Left ventricle myocardium inferior (tissue), 1 donor: ENCODE results near the gene GALNT3. TPM values are rescaled to one million over a fixed set of nuclear protein-coding genes. Genes with fewer than 3 reads are reported as not detected.

ENCODE experiments used
- DNase-seq: peaks from one replicate; pipeline ENCODE4 v3.0.0-alpha.2; 2020
- H3K27ac ChIP-seq: fragments of 200-600 bp; replicated peaks from 2 replicates; pipeline ENCODE4 v1.8.0; 2021
- H3K27me3 ChIP-seq: fragments of 200-600 bp; 2 replicates; pipeline ENCODE4 v1.8.0; 2021; ENCODE audit warnings: low read depth
- H3K36me3 ChIP-seq: fragments of 200-600 bp; 2 replicates; pipeline ENCODE4 v1.8.0; 2021
- H3K4me1 ChIP-seq: fragments of 200-600 bp; 2 replicates; pipeline ENCODE4 v1.8.0; 2021
- H3K4me3 ChIP-seq: fragments of 200-600 bp; 2 replicates; pipeline ENCODE4 v1.8.0; 2021; ENCODE audit warnings: mild to moderate bottlenecking, moderate library complexity
- H3K9me3 ChIP-seq: fragments of 200-600 bp; replicated peaks from 2 replicates; pipeline ENCODE4 v1.8.0; 2021
- intact Hi-C: fragments of 100-400 bp; cut with micrococcal nuclease; formaldehyde crosslinking; loops from one replicate; pipeline ENCODE4 v1.11.0; 2022
- long read RNA-seq: library from polyadenylated mRNA; unstranded; transcript quantifications from one replicate; pipeline ENCODE4 v2.0.0, GENCODE V29; 2021
- total RNA-seq: library from RNA; stranded (reverse); fragmentation: NEBNext Ultra II Directional; extraction: Animal tissue kit (Norgen Biotek cat#: 25700); gene quantifications from one replicate; pipeline ENCODE4 v1.2.1, GENCODE V29; 2021
- TF ChIP-seq, protein P1 (sequence below): fragments of 200-600 bp; IDR thresholded peaks from 2 replicates; pipeline ENCODE4 v1.8.0; 2021; ENCODE audit warnings: antibody characterized with exemption, mild to moderate bottlenecking, borderline replicate concordance
- donor health status: DM: no; HTN: yes; CAD: no; lungs with severe emphysema.

Gene GALNT3
- 0.08 TPM for total RNA-seq
- long read RNA-seq = 0 reads

DNA sequence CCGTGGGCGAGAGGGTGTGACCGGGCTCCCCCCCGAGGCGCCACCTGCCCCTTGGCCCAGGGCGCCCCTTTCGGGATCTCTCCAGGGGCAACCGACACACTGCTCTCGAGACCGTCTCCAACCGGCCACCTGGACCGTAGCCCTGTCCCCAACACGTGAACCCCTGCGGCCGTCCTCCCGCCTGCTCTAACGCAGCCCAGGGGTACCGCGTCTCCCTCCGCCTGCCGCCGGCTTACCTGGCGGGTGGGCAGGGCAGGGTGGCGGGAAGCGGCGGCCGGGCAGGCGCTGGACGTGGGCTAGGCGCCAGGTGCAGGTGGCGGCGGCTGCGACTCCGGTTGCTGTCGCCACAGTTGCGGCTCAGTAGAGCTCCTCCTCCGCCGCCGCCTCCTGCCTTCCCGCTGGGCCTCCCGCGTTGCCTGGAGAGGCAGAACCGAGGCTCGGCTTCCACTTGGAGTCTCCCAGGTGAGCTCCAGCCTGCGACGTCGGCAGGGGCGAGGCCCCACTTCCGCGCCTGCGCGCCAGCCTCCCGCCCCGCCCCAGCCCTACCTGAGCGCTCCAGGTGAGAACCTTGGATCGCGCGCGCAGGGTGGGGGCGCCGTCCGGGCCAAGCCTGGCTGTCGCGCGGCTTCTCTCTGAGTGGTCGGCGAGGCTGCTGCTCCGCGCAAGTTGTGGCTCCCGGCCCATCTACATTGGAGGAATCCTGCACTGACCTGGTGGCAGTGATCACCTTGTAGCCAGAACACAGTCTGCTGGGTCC lies at the start of gene GALNT3:
Gene GALNT3, minus strand, starts transcription at position 469 of the 757 bp plus-strand sequence. CDS start 23,547 bp downstream, outside the sequence.
- intact Hi-C loops = no loop called here
- TF ChIP-seq, protein P1, sequence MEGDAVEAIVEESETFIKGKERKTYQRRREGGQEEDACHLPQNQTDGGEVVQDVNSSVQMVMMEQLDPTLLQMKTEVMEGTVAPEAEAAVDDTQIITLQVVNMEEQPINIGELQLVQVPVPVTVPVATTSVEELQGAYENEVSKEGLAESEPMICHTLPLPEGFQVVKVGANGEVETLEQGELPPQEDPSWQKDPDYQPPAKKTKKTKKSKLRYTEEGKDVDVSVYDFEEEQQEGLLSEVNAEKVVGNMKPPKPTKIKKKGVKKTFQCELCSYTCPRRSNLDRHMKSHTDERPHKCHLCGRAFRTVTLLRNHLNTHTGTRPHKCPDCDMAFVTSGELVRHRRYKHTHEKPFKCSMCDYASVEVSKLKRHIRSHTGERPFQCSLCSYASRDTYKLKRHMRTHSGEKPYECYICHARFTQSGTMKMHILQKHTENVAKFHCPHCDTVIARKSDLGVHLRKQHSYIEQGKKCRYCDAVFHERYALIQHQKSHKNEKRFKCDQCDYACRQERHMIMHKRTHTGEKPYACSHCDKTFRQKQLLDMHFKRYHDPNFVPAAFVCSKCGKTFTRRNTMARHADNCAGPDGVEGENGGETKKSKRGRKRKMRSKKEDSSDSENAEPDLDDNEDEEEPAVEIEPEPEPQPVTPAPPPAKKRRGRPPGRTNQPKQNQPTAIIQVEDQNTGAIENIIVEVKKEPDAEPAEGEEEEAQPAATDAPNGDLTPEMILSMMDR = no peak
- no peak for DNase-seq
- H3K4me3 ChIP-seq = peak within 1 kb of the TSS; percentile 67
- no peak within 1 kb of the TSS for H3K27ac ChIP-seq
- H3K9me3 ChIP-seq = no peaks in the 10 kb centered on the region
- H3K27me3 ChIP-seq = peaks cover 60% of the 10 kb centered on the region
- H3K36me3 ChIP-seq = no peaks in the 10 kb centered on the region
- peaks cover 19% of the 10 kb centered on the region for H3K4me1 ChIP-seq

DNA sequence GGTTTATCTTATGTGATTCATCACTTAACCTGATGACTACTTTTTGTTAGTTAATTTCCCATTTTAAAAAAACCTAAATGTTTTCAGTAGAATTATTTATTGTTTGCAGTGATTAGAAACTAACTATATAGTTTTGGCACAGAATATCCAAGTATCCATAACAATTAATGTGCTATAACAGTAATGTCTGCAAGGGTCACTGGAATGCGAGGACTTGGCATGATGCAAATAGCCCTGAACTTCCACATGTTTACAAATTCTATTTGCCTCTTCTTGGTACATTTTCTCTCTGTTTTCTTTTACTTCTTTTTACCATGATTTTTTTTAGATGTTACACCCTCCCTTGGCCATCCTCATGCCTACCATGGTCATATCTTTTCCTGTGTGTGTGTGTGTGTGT lies 49.3 kb upstream of the GALNT3 start:
- DNase-seq = no peak
- Histone ChIP-seq H3K27ac (no peak overlapping the region), H3K4me1 (no peaks in the 10 kb centered on the region), H3K9me3 (no peaks in the 10 kb centered on the region), H3K4me3 (no peak overlapping the region), H3K36me3 (no peaks in the 10 kb centered on the region), H3K27me3 (no peaks in the 10 kb centered on the region)
- TF ChIP-seq, protein P1 = no peak
- intact Hi-C loops = no loop called here

DNA sequence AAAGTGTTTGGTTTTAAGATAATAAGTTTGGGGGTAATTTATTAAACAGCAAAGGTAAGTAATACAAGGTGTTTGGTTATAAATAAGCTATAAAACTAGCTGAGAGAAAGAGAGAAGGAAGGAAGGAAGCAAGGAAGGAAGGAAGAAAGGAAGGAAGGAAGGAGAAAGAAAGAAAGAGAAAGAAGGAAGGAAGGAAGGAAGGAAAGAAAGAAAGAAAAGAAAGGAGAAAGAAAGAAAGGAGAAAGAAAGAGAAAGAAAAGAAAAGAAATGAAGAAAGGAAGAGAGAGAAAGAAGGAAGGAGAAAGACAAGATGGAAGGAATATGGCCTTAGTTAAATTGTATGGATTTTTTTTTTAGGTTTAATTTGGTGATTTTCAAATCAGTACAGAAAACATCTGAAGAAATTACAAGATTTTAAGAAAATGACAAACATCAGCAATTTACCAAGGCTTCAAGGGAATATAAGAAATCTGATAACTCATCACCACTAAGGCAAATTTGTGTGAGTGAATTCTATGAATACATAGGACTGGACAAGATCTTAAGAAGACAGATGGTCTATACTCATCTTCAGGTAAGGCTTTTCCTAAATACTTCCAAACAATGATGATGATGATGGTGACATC lies 46.4 kb upstream of the GALNT3 start:
- Histone ChIP-seq H3K9me3 (no peaks in the 10 kb centered on the region), H3K27ac (no peak overlapping the region), H3K36me3 (no peaks in the 10 kb centered on the region), H3K27me3 (no peaks in the 10 kb centered on the region), H3K4me3 (no peak overlapping the region), H3K4me1 (no peaks in the 10 kb centered on the region)
- TF ChIP-seq, protein P1 = no peak
- DNase-seq = no peak
- intact Hi-C loops = no loop called here

DNA sequence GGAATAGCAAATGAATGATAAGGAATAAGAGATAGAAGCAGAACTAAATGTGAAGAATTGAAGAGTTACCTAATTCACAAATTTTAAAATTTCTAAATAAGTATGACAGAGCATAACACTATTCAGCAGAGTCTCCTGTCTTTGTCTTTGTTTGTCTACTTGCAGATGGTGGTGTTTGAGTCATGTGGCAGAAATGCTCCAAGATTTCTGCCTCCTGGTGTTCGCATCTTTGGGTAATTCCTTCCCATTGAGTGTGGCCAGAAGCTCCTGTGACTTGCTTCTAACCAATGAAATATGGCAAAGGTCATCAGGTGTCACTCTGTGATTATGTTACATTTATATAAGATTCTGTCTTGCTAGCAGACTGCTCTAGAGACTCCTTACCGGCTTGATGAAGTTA lies 45.6 kb upstream of the GALNT3 start:
- H3K4me1 ChIP-seq = no peaks in the 10 kb centered on the region
- no peak overlapping the region for H3K27ac ChIP-seq
- no peaks in the 10 kb centered on the region for H3K36me3 ChIP-seq
- TF ChIP-seq, protein P1 = no peak
- intact Hi-C loops = no loop called here
- H3K9me3 ChIP-seq = no peaks in the 10 kb centered on the region
- no peak for DNase-seq
- H3K4me3 ChIP-seq = no peak overlapping the region
- no peaks in the 10 kb centered on the region for H3K27me3 ChIP-seq

DNA sequence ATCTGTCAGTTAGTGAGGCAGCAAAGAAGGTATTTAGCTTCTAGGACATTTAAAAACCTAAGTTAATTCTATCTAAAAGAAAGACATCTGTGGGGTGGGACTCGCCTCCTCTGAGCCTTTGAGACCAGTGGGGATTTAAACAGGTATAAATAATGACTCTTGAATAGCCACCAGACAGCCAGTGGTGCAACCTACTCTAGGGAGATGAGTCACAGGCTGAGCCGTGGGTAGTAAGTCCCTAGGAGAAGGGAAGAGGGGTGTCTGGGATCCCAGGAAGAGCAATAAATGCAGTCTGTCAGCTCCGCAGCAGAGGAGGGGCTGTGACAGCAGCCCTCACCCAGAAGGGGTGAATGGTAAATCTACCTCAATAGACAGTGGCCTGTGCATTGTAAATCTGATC lies 43.1 kb upstream of the GALNT3 start:
- TF ChIP-seq, protein P1 = no peak
- Histone ChIP-seq H3K27me3 (no peaks in the 10 kb centered on the region), H3K27ac (no peak overlapping the region), H3K9me3 (no peaks in the 10 kb centered on the region), H3K36me3 (no peaks in the 10 kb centered on the region), H3K4me1 (no peaks in the 10 kb centered on the region), H3K4me3 (no peak overlapping the region)
- no peak for DNase-seq
- intact Hi-C loops = no loop called here
